ENCODE measurements around the gene DDX10. TPM values are rescaled to one million over a fixed set of nuclear protein-coding genes. Genes with fewer than 3 reads are reported as not detected.

DDX10 gene
- total RNA-seq, 2 experiments from 2014 or later, result 32.5 to 42.6 TPM

GRCh38 chr11:108890482-108891105 lies 225.7 kb downstream of the DDX10 start:
- Mint-ChIP-seq H3K27ac (no peak overlapping the region), H3K4me1 (peaks cover 5% of the 10 kb centered on the region), H3K27me3 (no peaks in the 10 kb centered on the region), H3K9me3 (ENCODE audit: low read depth) (no peaks in the 10 kb centered on the region), H3K4me3 (no peak overlapping the region), H3K36me3 (no peaks in the 10 kb centered on the region)
- CTCF ChIA-PET, result no interaction called here
- no peak for ATAC-seq
- no peak for DNase-seq

- no peak for DNase-seq
- CTCF ChIA-PET, result no interaction called here
- Mint-ChIP-seq H3K27me3 (no peaks in the 10 kb centered on the region), H3K4me1 (peaks cover 10% of the 10 kb centered on the region), H3K27ac (no peak overlapping the region), H3K4me3 (no peak overlapping the region), H3K9me3 (ENCODE audit: low read depth) (no peaks in the 10 kb centered on the region), H3K36me3 (peaks cover 2% of the 10 kb centered on the region)
- ATAC-seq, result no peak
Observed at GRCh38 chr11:108891143-108891542, 226.3 kb downstream of the DDX10 start.

GRCh38 chr11:108891909-108892511 lies 227.1 kb downstream of the DDX10 start:
- CTCF ChIA-PET, result no interaction called here
- Mint-ChIP-seq H3K27ac (no peak overlapping the region), H3K4me3 (no peak overlapping the region), H3K27me3 (no peaks in the 10 kb centered on the region), H3K36me3 (peaks cover 6% of the 10 kb centered on the region), H3K4me1 (peaks cover 10% of the 10 kb centered on the region), H3K9me3 (ENCODE audit: low read depth) (peaks cover 4% of the 10 kb centered on the region)
- ATAC-seq, result no peak
- no peak for DNase-seq

- H3K9me3 Mint-ChIP-seq (ENCODE audit: low read depth), result peaks cover 9% of the 10 kb centered on the region
- H3K4me1 Mint-ChIP-seq, result peaks cover 8% of the 10 kb centered on the region
- no peak overlapping the region for H3K27ac Mint-ChIP-seq
- peaks cover 27% of the 10 kb centered on the region for H3K36me3 Mint-ChIP-seq
- no peak overlapping the region for H3K4me3 Mint-ChIP-seq
- CTCF ChIA-PET, result no interaction called here
- DNase-seq, result no peak
- no peaks in the 10 kb centered on the region for H3K27me3 Mint-ChIP-seq
- no peak for ATAC-seq
Observed at GRCh38 chr11:108895579-108896480, 231.0 kb downstream of the DDX10 start.

- H3K4me1 Mint-ChIP-seq, result peaks cover 8% of the 10 kb centered on the region
- ATAC-seq (no peak), DNase-seq (no peak)
- H3K9me3 Mint-ChIP-seq (ENCODE audit: low read depth), result peaks cover 9% of the 10 kb centered on the region
- H3K36me3 Mint-ChIP-seq, result peaks cover 27% of the 10 kb centered on the region
- CTCF ChIA-PET, result no interaction called here
- H3K27ac Mint-ChIP-seq, result no peak overlapping the region
- H3K4me3 Mint-ChIP-seq, result no peak overlapping the region
- no peaks in the 10 kb centered on the region for H3K27me3 Mint-ChIP-seq
Observed at GRCh38 chr11:108897071-108897481, 232.2 kb downstream of the DDX10 start.

- H3K9me3 Mint-ChIP-seq (ENCODE audit: low read depth), result peaks cover 9% of the 10 kb centered on the region
- ATAC-seq (no peak), DNase-seq (no peak)
- peaks cover 8% of the 10 kb centered on the region for H3K4me1 Mint-ChIP-seq
- no peaks in the 10 kb centered on the region for H3K27me3 Mint-ChIP-seq
- peaks cover 27% of the 10 kb centered on the region for H3K36me3 Mint-ChIP-seq
- H3K4me3 Mint-ChIP-seq, result no peak overlapping the region
- CTCF ChIA-PET, result interaction anchor here (0.7 kb wide), 1 partner anchor 1327 kb away, joined by 4 read pairs; no protein-coding TSS in a partner anchor
- H3K27ac Mint-ChIP-seq, result no peak overlapping the region
Observed at GRCh38 chr11:108897916-108898315, 233.0 kb downstream of the DDX10 start.

GRCh38 chr11:108901359-108901758 lies 236.5 kb downstream of the DDX10 start:
- Mint-ChIP-seq H3K9me3 (ENCODE audit: low read depth) (peaks cover 7% of the 10 kb centered on the region), H3K27ac (no peak overlapping the region), H3K4me1 (no peaks in the 10 kb centered on the region), H3K36me3 (peaks cover 25% of the 10 kb centered on the region), H3K4me3 (no peak overlapping the region), H3K27me3 (no peaks in the 10 kb centered on the region)
- DNase-seq (no peak), ATAC-seq (no peak)
- CTCF ChIA-PET, result no interaction called here

GRCh38 chr11:108902027-108902469 lies 237.2 kb downstream of the DDX10 start:
- Mint-ChIP-seq H3K27me3 (no peaks in the 10 kb centered on the region), H3K4me3 (no peak overlapping the region), H3K4me1 (no peaks in the 10 kb centered on the region), H3K27ac (no peak overlapping the region), H3K36me3 (peaks cover 21% of the 10 kb centered on the region), H3K9me3 (ENCODE audit: low read depth) (peaks cover 5% of the 10 kb centered on the region)
- no peak for ATAC-seq
- DNase-seq, result no peak
- CTCF ChIA-PET, result no interaction called here

- H3K36me3 Mint-ChIP-seq, result peaks cover 3% of the 10 kb centered on the region
- CTCF ChIA-PET, result no interaction called here
- no peaks in the 10 kb centered on the region for H3K9me3 Mint-ChIP-seq (ENCODE audit: low read depth)
- ATAC-seq (no peak), DNase-seq (no peak)
- H3K27ac Mint-ChIP-seq, result no peak overlapping the region
- no peaks in the 10 kb centered on the region for H3K27me3 Mint-ChIP-seq
- H3K4me1 Mint-ChIP-seq, result no peaks in the 10 kb centered on the region
- no peak overlapping the region for H3K4me3 Mint-ChIP-seq
Observed at GRCh38 chr11:108904480-108904879, 239.6 kb downstream of the DDX10 start.

- DNase-seq (no peak), ATAC-seq (no peak)
- Mint-ChIP-seq H3K27ac (no peak overlapping the region), H3K27me3 (no peaks in the 10 kb centered on the region), H3K4me1 (no peaks in the 10 kb centered on the region), H3K36me3 (no peaks in the 10 kb centered on the region), H3K9me3 (ENCODE audit: low read depth) (no peaks in the 10 kb centered on the region), H3K4me3 (no peak overlapping the region)
- CTCF ChIA-PET, result no interaction called here
Observed at GRCh38 chr11:108906329-108906728, 241.5 kb downstream of the DDX10 start.

- Mint-ChIP-seq H3K4me1 (no peaks in the 10 kb centered on the region), H3K27me3 (no peaks in the 10 kb centered on the region), H3K4me3 (no peak overlapping the region), H3K27ac (no peak overlapping the region), H3K36me3 (no peaks in the 10 kb centered on the region), H3K9me3 (ENCODE audit: low read depth) (no peaks in the 10 kb centered on the region)
- ATAC-seq (no peak), DNase-seq (no peak)
- CTCF ChIA-PET, result no interaction called here
Observed at GRCh38 chr11:108906826-108907225, 242.0 kb downstream of the DDX10 start.

- Mint-ChIP-seq H3K9me3 (ENCODE audit: low read depth) (no peaks in the 10 kb centered on the region), H3K4me3 (no peak overlapping the region), H3K4me1 (no peaks in the 10 kb centered on the region), H3K27me3 (no peaks in the 10 kb centered on the region), H3K36me3 (no peaks in the 10 kb centered on the region), H3K27ac (no peak overlapping the region)
- DNase-seq (no peak), ATAC-seq (no peak)
- CTCF ChIA-PET, result no interaction called here
Observed at GRCh38 chr11:108909041-108909440, 244.2 kb downstream of the DDX10 start.

GRCh38 chr11:108909921-108910320 lies 245.1 kb downstream of the DDX10 start:
- CTCF ChIA-PET, result no interaction called here
- Mint-ChIP-seq H3K9me3 (ENCODE audit: low read depth) (no peaks in the 10 kb centered on the region), H3K27ac (no peak overlapping the region)

GRCh38 chr11:108912581-108912980 lies 247.7 kb downstream of the DDX10 start:
- Mint-ChIP-seq H3K4me1 (peaks cover 2% of the 10 kb centered on the region), H3K27me3 (no peaks in the 10 kb centered on the region), H3K4me3 (no peak overlapping the region), H3K36me3 (no peaks in the 10 kb centered on the region), H3K27ac (no peak overlapping the region), H3K9me3 (ENCODE audit: low read depth) (no peaks in the 10 kb centered on the region)
- DNase-seq (no peak), ATAC-seq (no peak)
- CTCF ChIA-PET, result no interaction called here

More at GRCh38 chr11:108909921-108910320, 245.1 kb downstream of the DDX10 start:
- ATAC-seq, result no peak
- no peaks in the 10 kb centered on the region for H3K36me3 Mint-ChIP-seq
- H3K4me1 Mint-ChIP-seq, result no peaks in the 10 kb centered on the region
- no peak for DNase-seq
- no peak overlapping the region for H3K4me3 Mint-ChIP-seq
- H3K27me3 Mint-ChIP-seq, result no peaks in the 10 kb centered on the region
